NCI-H2196 (cell line): Measurements from ENCODE around the gene PTMS.

Source experiments
- DNase-seq: peaks from one replicate; lab custom pipeline; 2025; ENCODE audit not compliant: unreplicated experiment; lab: John Stamatoyannopoulos, UW

Gene PTMS

DNA sequence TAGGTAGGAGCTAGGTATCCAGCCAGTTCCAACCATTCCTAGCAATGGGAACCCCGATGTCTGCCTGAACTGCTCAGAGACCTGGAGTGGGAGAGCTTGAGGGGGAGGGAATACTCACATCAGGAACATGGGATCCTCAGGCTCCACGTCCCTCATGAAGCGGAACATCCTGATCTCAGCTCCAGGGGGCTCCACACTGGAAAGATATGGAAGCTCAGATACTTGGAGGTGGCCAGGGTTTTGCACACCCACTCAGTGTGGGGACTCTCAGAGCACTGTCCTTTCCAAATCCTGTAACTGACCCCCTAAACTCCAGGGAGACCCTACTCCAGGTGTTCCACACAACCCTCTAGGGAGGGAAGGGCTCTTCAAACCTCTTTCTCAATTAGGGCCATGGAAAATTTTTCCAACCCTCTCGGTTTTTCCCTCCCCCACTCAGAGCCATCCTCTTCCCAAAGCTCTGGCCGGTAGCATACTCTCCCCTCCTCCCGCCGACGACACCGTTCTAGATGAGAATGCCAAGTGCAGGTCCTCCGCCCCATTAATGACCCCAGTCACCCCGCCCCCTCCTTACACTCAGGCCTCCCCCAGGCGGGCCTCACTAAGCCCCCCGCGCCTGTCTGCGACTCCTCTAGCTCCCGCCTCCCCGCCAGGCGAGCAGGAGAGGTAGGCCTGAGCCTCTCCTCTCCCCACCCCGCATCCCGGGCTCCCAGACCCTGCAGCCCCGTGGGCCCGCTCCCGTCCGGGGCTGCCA is 13.8 kb upstream of the PTMS start:
- DNase-seq: no peak

DNA sequence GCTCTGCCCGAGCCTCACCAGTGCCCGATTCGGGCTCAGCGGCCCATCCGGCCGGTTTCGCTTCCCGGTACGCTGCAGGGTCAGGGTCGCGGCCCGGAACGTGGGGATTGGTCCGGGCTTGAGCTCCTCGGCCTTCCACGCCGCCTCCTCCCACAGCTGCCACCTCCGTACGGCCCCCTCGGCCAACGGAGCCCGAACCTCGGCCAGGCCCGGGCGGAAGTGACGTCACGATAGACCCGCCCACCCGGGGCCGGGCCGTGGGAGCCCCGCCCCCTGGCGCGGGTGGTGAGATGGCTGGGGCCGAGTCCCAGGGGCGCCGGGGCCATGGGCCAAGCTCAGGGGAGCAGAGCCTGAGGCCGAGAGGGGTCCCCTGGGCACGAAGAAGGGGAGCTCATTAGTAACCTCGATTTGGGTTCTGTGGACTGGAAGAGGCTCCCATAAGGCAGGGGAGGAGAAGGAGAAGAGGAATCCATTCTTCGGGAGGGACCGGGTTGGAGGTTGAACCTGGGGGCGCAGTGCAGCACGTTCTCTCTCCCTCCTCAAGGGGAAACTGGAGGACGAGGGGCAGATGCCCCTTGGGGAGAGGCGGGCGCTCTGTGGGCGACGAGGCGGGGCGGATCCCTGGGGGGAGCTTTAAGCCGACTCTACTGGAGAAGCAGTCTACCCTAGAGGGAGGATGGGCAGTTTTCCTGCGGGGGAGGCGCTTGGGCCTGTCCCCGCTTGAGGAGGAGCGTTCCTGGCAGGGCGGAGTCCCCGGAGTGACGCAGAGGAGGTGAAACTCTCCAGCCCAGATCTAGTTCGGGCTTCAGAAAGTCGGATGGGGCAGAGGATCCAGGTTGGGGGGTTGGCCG is 13.0 kb upstream of the PTMS start, which contains the start of gene MLF2:
Gene MLF2 (minus strand): TSS at position 221 of the 851 bp plus-strand sequence. CDS start 807 bp downstream, outside the sequence.
- DNase-seq: peak; percentile 87

DNA sequence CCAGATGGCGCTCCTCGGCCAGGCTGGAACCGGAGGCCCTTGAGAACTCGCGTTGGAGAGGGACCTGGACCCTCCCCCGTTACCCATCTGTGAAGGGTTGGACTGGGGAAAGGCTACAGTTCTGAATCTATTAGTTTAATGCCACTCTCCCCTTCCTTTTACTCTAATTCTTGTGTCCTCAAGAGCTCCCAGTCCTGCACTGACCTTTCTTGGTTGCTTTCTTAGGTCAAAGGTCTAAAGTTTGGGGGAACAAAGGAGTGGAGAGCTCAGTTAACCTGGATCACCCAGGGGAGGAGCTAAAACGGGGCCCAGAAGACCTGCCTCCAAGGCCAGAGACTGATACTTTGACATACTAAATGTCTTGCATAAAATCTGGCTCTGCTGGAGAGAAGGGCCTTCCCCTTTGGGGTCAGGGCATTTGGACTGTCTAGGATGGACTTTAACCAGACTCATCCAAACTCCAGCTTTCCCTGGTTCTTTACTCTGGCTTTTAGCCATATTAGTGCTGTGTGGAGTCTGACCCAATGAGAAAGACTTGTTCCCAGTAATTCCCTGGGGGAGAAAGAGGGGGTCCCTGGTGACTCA is 12.3 kb upstream of the PTMS start:
- DNase-seq: no peak

DNA sequence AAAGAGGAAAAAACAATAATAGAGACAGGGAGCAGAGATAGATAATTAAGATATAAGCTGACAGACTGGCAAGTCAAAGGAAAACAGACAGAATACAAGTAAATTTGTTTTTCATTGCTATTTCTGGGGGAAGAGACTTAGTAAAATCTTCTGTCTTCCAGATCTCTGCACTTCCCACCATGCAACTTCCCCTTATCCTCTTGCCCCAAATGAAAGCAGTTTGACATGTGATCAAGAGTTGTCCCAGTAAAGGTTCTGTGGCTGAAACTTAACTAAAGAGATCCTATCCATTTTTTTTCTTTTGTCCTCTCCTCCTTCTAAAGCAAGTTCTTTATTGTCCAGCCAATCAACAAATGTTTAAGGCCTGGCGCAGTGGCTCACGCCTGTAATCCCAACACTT is 11.8 kb upstream of the PTMS start:
- DNase-seq: no peak

DNA sequence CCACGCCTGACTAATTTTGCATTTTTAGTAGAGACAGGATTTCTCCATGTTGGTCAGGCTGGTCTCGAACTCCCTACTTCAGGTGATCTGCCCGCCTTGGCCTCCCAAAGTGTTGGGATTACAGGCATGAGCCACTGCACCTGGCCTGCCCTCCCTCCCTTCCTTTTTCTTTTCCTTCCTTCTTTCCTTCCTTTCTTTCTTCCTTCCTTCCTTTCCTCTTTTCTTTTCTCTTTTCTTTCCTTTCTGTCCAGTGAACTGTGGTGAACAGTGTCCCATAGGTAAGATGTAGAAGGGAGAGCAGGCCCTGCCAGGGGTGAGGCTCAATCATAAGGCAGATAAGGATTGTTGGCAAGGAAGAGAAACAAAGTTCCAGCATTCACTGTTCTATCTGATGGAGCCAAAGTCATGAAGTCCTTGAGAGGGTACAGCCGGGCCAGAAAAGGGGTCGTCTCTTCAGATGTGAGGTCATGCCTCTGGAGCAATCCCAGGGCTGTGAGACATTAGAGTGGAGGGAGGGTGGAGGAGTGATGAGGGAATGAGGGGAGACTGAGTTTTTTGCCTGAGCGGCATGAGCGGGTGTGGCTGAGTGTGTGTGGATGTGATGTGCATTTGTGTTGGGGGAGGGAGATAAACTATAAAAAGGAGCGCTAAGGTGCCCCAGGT is 9.0 kb upstream of the PTMS start:
- no peak for DNase-seq

DNA sequence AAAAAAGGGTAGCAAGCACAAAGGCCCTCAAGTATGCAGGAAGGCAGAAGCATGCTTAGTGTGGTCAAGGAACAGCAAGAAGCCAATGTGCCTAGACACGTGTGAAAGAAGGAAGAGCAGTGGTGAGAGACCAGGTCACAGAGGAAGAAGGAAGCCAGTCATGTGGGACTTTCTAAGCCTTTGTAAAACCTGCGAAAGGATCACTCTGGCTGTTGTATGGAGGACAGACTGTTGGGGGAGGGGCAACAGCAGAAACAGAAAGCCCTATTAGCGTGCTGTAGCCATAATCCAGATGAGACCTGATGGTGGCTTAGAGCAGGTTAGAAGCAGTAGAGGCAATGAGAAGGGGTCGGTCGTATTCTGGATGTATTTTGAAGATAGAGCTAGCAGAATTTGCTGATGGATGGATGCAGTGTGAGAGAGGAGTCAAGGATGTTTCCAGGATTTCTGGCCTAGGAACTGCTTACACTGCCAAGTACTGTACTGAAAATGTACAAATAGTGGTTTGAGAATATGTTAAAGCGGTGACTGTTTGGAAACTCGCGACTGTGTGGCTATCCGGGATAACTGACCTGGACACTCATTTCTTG is 7.6 kb upstream of the PTMS start:
- no peak for DNase-seq

DNA sequence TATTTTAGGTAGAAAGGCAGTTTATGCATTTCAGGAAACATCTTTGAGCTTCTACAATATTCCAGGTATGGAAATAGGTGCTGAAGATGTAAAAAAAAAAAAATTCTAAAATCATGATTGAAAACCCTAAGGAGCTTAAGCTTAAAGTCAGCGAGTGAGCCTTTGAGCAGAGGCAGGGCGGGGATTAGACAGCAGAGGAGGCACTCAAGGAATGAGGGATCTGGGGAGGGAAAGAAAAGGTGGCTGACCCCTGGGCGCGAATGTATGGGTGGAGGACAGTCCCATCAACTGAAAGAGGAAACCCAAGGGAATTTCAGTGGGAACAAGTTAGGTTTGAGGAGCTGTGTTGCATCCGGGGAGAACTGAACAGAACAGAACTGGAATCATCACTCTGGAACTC is 6.4 kb upstream of the PTMS start:
- DNase-seq: no peak

DNA sequence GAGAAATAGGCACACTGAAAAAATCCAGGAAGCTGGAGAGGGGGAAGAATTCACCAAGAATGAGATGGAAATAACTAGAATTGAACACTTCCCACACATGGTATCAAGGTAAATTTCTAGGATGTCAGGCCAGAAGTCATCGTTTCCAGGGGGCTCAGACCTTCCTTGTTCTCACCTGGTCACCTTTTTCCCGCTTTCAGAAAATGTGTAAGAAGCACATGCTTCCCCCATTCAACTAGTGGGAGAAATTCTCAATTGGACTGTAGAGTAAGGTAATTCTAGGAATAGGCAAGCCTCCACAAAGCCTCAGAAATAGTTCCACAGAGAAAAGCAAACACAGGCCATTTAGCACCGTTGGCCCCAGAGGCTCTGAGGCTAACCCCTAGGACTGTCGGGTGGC is 2.8 kb upstream of the PTMS start:
- no peak for DNase-seq

DNA sequence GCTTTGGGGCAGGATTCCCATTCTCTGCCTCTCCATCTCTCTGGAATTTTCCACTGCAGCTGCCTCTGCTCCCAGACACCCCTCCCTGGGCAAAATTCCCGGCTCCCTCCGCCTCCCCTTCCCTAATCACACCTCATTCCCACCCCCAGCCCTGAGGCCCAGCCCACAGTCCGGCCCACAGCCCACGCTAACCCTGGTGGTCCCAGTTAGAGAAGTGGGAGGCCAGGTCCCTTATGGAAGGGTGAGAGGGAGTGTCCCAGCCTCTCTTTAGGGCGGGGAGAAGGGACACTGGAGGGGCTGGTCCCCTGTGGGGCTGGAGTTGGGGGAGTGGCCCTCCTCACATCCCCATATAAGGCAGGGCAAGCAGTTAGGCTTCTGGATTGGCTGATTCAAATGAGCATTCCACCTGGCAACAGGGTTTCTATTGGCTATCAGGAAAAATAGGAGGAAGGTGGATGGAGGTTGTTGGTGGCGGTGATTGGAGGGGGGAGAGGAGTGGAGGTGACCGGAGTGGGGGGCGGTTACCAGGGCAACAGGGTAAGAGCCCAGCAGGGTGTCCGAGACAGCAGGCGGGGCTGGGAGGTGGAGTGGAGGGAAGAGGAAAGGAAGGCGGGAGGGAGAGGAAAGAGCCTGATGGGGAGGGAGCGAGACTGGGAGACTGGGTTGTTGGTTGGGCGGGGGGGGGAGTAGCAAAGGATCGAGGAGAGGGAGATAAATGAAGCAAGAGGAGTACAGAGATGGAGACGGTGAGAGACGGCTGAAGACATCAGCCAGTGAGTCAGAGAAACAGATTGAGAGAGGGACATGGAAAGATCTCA is 1.9 kb upstream of the PTMS start:
- peak; percentile 83 for DNase-seq

DNA sequence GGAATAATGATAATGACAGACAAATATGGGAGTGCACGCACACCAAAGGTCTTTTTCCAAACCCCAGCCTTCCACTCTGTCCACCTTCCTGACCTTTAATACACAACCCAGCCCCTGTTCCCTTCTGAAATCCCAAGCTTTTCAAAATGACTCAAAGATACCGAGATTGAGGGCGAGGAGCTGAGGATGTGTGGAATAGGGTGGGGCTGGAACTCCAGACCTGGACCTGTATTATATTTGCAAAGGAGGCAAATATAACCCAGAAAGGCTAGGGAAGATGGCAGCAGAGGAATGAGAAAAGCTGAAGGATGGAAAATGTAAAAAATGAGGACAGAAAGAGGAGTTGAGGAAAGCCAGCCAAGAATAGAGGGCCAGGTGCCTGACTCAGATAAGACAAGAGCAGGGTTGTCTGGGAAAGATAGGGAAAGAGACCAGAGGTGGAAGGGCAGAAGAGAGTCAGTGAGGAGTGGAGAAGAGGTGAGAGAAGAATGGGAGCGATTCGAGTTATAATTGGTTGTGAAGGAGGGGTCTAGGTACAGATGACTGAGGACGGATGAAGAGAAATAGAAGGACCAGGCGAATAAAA is 1.0 kb upstream of the PTMS start:
- no peak for DNase-seq

DNA sequence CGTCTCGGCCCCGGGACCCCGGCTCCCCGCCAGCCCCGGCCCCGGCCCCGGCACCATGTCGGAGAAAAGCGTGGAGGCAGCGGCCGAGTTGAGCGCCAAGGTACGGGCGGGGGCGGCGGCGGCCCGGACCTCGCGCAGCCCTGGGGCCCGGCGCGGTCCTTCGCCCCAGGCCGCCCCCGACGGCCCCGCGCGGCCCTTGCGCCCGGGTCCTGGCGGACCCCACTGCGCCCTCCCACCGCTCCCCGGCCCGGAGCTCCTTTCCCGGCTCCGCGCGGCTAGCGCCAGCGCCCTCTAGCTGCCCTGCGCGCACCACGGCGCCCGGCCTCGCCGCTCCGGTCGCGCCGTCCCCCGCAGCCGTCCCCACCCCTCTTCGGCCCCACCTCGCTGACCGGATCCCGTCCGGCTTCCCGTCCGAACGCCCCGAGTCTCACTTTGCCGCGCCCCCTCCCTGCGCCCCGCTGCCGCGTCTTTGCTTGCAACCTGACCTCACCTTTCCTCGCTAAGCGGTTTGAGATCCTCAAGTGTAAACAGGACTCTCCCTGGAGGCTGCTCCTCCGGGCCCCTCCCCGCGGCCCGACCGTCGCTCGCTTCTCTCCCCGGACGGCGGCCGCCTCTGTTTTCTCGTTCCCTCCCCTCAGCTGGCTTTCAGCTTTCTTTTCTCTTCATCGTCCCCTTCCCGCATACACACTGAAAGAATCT is 637 bp downstream of the PTMS start:
- peak; percentile 58 for DNase-seq

DNA sequence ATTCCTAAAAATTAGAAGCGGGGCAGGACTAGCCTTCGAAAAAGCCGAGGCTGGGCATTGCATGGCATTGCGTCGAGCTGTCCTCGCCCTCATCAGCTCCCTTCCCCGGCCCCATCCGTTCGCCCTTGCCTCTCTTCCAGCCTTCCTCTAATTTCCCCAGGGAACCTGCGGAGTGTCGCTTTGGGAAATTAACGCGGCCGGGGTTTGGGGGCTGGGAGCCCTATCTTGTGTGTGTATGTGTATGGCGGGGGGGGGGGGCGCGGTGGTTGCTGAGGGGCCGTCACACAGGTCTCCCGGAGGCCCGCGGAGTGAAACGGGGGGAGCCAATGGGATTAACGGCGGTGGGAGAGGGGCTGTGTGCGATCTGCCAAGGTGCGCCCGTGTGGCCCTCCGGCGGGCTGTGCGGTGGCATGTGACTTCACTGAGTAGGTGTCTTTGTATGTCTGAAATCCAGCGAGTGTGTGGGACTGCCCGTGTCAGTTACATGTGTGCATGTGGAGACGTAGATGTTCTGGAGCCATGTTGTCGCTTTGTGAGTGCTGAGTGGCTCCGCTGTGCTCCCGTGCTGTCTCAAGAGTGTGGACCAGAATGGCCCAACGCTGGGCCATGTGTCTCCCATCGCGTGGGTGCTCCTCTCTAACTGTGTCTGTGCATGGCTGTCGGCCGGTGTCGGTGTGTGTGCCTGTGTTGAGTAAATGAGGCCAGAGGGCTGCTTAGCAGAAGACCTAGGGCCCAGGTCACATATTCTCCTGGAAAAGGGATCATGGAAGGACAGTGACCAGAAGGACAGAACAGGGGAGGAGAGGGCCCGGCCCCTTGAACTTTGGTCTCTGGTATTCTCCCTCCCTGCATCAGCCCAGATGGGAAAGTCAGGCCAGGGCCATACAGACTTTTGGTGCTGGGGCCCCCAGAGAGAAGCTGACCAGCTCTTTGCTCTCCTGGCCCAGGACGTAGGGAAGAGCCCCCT is 1.5 kb downstream of the PTMS start:
- no peak for DNase-seq

DNA sequence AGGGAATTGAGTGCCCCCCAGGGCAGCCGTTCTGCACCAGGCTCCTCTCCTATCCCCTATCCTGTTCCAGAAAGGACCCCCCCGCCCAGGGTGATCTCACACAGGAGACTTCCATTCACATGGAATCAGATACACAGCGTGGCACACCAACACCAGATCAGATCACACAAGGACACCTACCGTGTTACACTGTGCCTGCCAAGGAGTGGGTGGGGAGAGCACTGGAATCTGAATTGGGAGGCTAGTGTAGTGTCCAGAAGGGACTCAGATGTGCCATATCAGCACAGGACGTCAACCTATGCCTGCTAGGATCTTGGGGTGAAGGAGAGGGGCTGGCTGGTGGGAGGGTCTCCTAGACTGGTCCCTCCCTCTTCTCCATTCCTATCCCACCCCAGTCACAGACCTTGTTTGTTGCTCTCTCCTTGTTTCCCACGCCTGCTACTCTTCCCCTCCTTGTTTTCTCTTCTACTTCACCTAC is 2.3 kb downstream of the PTMS start:
- no peak for DNase-seq

DNA sequence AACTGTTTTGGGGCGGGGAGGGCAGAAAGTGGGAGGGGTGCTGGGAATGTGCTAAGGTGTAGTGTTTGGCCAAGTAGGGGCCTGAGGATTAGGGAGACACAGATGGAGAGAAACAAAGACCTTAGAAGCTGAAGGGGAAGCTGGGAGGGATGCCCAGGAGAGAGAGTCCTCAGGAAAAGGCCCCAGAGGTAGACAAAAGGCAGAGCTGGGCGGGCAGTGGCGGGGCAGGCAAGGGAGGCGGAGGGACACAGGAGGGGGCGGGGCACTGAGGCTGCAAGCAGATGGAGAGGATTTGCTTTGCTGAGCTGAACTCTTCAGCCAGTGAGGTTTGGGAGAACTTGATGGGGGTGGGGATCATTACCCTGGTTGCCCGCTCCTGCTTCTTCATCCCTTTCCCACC is 2.8 kb downstream of the PTMS start:
- DNase-seq: peak; percentile 32

DNA sequence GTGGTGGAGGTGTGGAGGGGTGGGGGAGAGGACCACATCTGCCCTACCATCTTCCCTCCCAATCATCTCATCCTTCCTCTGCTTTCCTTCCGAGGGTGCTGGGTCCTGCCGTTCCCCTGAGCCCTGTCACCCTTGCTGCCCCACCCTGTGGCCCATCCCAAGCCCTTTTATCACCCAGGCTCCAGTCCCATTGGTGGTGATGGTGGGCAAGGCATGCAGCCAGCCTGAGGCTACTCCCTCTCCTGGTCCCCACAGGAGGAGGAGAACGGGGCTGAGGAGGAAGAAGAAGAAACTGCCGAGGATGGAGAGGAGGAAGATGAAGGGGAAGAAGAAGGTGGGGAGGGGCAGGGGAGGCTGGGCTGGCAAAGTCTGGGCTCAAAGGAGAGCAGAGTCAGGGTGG is 3.5 kb downstream of the PTMS start:
- DNase-seq: no peak

DNA sequence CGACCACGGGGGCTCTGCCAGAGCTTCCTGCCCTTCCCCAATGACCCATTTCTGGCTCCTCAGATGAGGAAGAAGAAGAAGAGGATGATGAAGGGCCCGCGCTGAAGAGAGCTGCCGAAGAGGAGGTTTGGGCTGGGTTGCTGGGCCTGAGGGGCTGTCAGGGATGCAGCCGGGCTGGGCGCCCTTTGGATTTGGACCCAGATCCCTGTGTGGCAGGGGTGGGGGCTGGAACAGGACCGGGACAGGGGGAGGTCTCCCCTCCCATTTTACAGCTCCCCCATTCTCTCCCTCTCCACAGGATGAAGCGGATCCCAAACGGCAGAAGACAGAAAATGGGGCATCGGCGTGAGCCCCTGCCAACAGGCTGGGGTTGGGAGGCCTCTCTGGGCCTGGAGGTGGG is 3.9 kb downstream of the PTMS start:
- DNase-seq: no peak

DNA sequence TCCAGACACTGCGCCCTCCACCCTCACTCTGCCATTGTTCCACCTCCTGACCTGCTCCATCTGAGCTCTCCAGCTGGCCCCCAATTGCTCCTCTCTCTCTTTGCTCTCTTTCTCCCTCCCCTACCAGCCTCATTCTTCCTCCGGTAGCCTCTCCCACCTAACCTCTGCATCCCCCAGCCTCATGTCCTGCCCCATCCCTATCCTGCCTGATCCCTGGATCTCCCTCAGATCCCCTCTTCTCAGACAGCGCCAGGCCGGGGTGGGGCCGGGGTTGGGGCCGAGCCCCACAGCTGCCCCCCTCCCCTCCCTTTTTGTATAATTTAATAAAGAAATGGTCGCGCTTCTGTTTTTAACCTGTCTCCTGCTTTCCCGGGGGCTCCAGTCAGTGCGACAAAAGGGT is 4.4 kb downstream of the PTMS start:
- no peak for DNase-seq

DNA sequence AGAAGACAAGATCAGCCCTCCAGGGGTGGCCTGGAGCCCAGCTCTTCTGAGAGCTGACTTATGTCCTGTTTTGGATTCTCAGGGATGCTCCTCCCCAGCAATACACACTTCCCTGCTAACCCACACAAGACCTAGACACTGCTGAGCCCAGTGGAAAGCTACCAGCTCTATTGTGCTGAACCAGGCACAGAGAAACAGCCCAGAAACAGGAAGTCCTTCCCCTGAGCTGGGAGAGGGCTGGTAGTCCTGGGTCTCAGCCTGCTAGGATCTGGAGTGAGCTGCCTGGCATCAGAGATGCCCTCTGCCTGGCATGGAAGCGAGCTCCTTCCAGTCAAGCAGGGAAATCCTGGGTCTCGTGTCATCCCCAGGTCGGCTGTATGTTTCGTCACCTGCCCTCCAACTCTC is 4.9 kb downstream of the PTMS start:
- no peak for DNase-seq
